Neural cell (in vitro differentiated cells): ENCODE data around the gene ERICH6B. TPM values are rescaled to one million over a fixed set of nuclear protein-coding genes. Genes with fewer than 3 reads are reported as not detected.

Experiments used
- H2AFZ ChIP-seq: fragments of 200-600, 300-800 bp; sonication (generic), shearing (Covaris generic); 2 replicates; pipeline ENCODE4 v1.6.0; 2014; ENCODE audit warnings: low read depth, mild to moderate bottlenecking, antibody characterized with exemption, low read length, moderate library complexity
- H3F3A ChIP-seq: fragments of 200-600 bp; shearing (Covaris generic); 2 replicates; pipeline ENCODE4 v1.6.1; 2016; ENCODE audit warnings: mild to moderate bottlenecking, moderate library complexity, mixed read lengths, antibody characterized with exemption, low read length; ENCODE audit not compliant: insufficient read depth, poor library complexity, severe bottlenecking
- H3K27ac ChIP-seq: fragments of 200-600, 300-800 bp; sonication (generic), shearing (Covaris generic); 2 replicates; pipeline ENCODE4 v1.5.1; 2014; ENCODE audit warnings: mild to moderate bottlenecking, low read length, moderate library complexity
- H3K27me3 ChIP-seq: fragments of 300-800, 200-600 bp; sonication (generic), shearing (Covaris generic); 2 replicates; pipeline ENCODE4 v1.6.0; 2014; ENCODE audit warnings: mild to moderate bottlenecking, low read depth, low read length, moderate library complexity; ENCODE audit not compliant: insufficient read depth
- H3K36me3 ChIP-seq: fragments of 300-800, 200-600 bp; sonication (generic), shearing (Covaris generic); 2 replicates; pipeline ENCODE4 v1.5.1; 2014; ENCODE audit warnings: mild to moderate bottlenecking, antibody characterized with exemption, low read length, moderate library complexity; ENCODE audit not compliant: insufficient read depth
- H3K4me2 ChIP-seq: fragments of 300-800, 200-600 bp; sonication (generic), shearing (Covaris generic); 2 replicates; pipeline ENCODE4 v1.6.0; 2014; ENCODE audit warnings: mild to moderate bottlenecking, low read length
- H3K4me3 ChIP-seq: fragments of 300-800, 200-600 bp; sonication (generic), shearing (Covaris generic); 2 replicates; pipeline ENCODE4 v1.5.1; 2014; ENCODE audit warnings: mild to moderate bottlenecking, low read length, moderate library complexity
- H3K79me2 ChIP-seq: fragments of 200-600 bp; shearing (Covaris generic); replicated peaks from 2 replicates; pipeline ENCODE4 v1.6.0; 2014; ENCODE audit warnings: mild to moderate bottlenecking, low read length, moderate library complexity; ENCODE audit not compliant: insufficient read depth
- H3K9ac ChIP-seq: fragments of 300-800, 200-600 bp; sonication (generic), shearing (Covaris generic); 2 replicates; pipeline ENCODE4 v1.6.1; 2016; ENCODE audit warnings: mild to moderate bottlenecking, low read length, mixed read lengths
- H3K9me2 ChIP-seq: fragments of 200-600 bp; shearing (Covaris generic); 2 replicates; pipeline ENCODE4 v1.6.1; 2016; ENCODE audit warnings: mild to moderate bottlenecking, low read length, mixed read lengths; ENCODE audit not compliant: insufficient read depth
- H3K9me3 ChIP-seq: fragments of 200-600, 300-800 bp; sonication (generic), shearing (Covaris generic); 2 replicates; pipeline ENCODE4 v1.6.1; 2016; ENCODE audit warnings: mild to moderate bottlenecking, mixed run types, low read length, moderate library complexity, mixed read lengths
- H4K20me1 ChIP-seq: fragments of 200-600 bp; shearing (Covaris generic); 2 replicates; pipeline ENCODE4 v1.6.1; 2016; ENCODE audit warnings: mild to moderate bottlenecking, mixed run types; ENCODE audit not compliant: insufficient read depth
- CTCF ChIP-seq: fragments of 450-650 bp; IDR thresholded peaks from 2 replicates; pipeline ENCODE4 v1.5.1; 2014; ENCODE audit warnings: antibody characterized with exemption, mild to moderate bottlenecking, moderate library complexity; ENCODE audit not compliant: poor library complexity, severe bottlenecking
- EP300 ChIP-seq: fragments of 450-650 bp; conservative IDR thresholded peaks from 2 replicates; pipeline ENCODE4 v1.6.1; 2014; ENCODE audit warnings: antibody characterized with exemption, mild to moderate bottlenecking, moderate library complexity; ENCODE audit not compliant: poor library complexity, severe bottlenecking
- EZH2 ChIP-seq: fragments of 200-600, 300-800 bp; shearing (Covaris generic), sonication (generic); IDR thresholded peaks from 2 replicates; pipeline ENCODE4 v1.6.1; 2014; ENCODE audit warnings: antibody characterized with exemption, low read length, borderline replicate concordance, mild to moderate bottlenecking; ENCODE audit not compliant: insufficient read depth, poor library complexity, severe bottlenecking
- MXI1 ChIP-seq: fragments of 450-650 bp; conservative IDR thresholded peaks from 2 replicates; pipeline ENCODE4 v1.6.1; 2014; ENCODE audit warnings: antibody characterized with exemption, mild to moderate bottlenecking; ENCODE audit not compliant: poor library complexity, severe bottlenecking
- POLR2AphosphoS5 ChIP-seq: IDR thresholded peaks from 2 replicates; pipeline ENCODE4 v1.6.1; 2012
- RAD21 ChIP-seq: fragments of 450-650 bp; conservative IDR thresholded peaks from 2 replicates; pipeline ENCODE4 v1.6.1; 2014; ENCODE audit warnings: antibody characterized with exemption, mild to moderate bottlenecking, moderate library complexity
- REST ChIP-seq: IDR thresholded peaks from 2 replicates; pipeline ENCODE4 v1.6.1; 2012; ENCODE audit warnings: borderline replicate concordance
- SMC3 ChIP-seq: fragments of 450-650 bp; conservative IDR thresholded peaks from 2 replicates; pipeline ENCODE4 v1.6.1; 2014; ENCODE audit warnings: antibody characterized with exemption, mild to moderate bottlenecking, moderate library complexity; ENCODE audit not compliant: poor library complexity
- TAF1 ChIP-seq: IDR thresholded peaks from 2 replicates; pipeline ENCODE4 v1.6.1; 2012; ENCODE audit warnings: low read depth
- polyA plus RNA-seq: library from polyadenylated mRNA; depleted of rRNA; stranded (reverse); fragments of >200 nt; gene quantifications from 2 replicates; pipeline ENCODE4 v1.2.3, GENCODE V29; 2014

Gene ERICH6B
- polyA plus RNA-seq, 1 donor from 2014 or later: not detected

- Histone ChIP-seq H3K4me2 (no peak overlapping the region), H3K79me2 (no peaks in the 10 kb centered on the region), H3K9ac (no peak overlapping the region), H3F3A (no peaks in the 10 kb centered on the region), H3K4me3 (no peak overlapping the region), H3K27me3 (no peaks in the 10 kb centered on the region), H3K9me3 (no peaks in the 10 kb centered on the region), H4K20me1 (no peaks in the 10 kb centered on the region), H3K9me2 (no peaks in the 10 kb centered on the region), H2AFZ (no peak overlapping the region), H3K27ac (no peak overlapping the region), H3K36me3 (no peaks in the 10 kb centered on the region)
- TF ChIP-seq EZH2: no peak
- TF ChIP-seq MXI1: no peak
- TF ChIP-seq EP300: no peak
- TF ChIP-seq TAF1: no peak
- TF ChIP-seq CTCF: no peak
- no peak for TF ChIP-seq RAD21
- TF ChIP-seq REST: no peak
- no peak for TF ChIP-seq SMC3
- TF ChIP-seq POLR2AphosphoS5: no peak
Measured at GRCh38 chr13:45582408-45583076, 33.0 kb downstream of the ERICH6B start.

- no peak overlapping the region for H3K27ac ChIP-seq
- no peaks in the 10 kb centered on the region for H4K20me1 ChIP-seq
- no peaks in the 10 kb centered on the region for H3K27me3 ChIP-seq
- H3K79me2 ChIP-seq: no peaks in the 10 kb centered on the region
- H3F3A ChIP-seq: no peaks in the 10 kb centered on the region
- H3K4me2 ChIP-seq: no peak overlapping the region
- H3K9me2 ChIP-seq: no peaks in the 10 kb centered on the region
- no peaks in the 10 kb centered on the region for H3K36me3 ChIP-seq
- no peaks in the 10 kb centered on the region for H3K9me3 ChIP-seq
- no peak for TF ChIP-seq MXI1
- no peak for TF ChIP-seq POLR2AphosphoS5
- TF ChIP-seq EZH2: no peak
- TF ChIP-seq TAF1: no peak
- no peak for TF ChIP-seq RAD21
- TF ChIP-seq EP300: no peak
- TF ChIP-seq REST: no peak
- no peak for TF ChIP-seq CTCF
- TF ChIP-seq SMC3: no peak
- H3K4me3 ChIP-seq: no peak overlapping the region
- H3K9ac ChIP-seq: no peak overlapping the region
- no peak overlapping the region for H2AFZ ChIP-seq
Measured at GRCh38 chr13:45576466-45576865, 39.1 kb downstream of the ERICH6B start.
